Mammary epithelial cell (primary cell): Measurements from ENCODE around the gene KAZN.

Source experiments
- CTCF ChIP-seq, 2 donors: IDR thresholded peaks in 1 of 2; conservative IDR thresholded peaks in 1 of 2; 2 replicates each; pipeline ENCODE4 v1.5.1; 2011 to 2012; ENCODE audit warnings: inconsistent platforms in 2 of 2, low read length in 2 of 2, mild to moderate bottlenecking in 2 of 2, control low read depth in 1 of 2, low read depth in 1 of 2; ENCODE audit not compliant: insufficient read depth in 1 of 2; ENCODE audit errors: extremely low read depth in 1 of 2
- EZH2 ChIP-seq: IDR thresholded peaks from 2 replicates; pipeline ENCODE4 v1.6.1; 2012; ENCODE audit warnings: low read length, inconsistent platforms, borderline replicate concordance

- no peak for TF ChIP-seq CTCF (conservative IDR thresholded peaks at IDR 0.05 in 1 of 2, IDR thresholded peaks at IDR 0.05 in 1 of 2; ENCODE audit: extremely low read depth in 1 of 2, insufficient read depth in 1 of 2, low read depth in 1 of 2, low read length in 2 of 2)
- no peak for TF ChIP-seq EZH2
These were observed 229.4 kb downstream of the KAZN start for GRCh38 chr1:14827870-14828269.
